GM13976 (cell line): ENCODE data around the gene IDE.
"Not testable (repeated sequence)": the region's sequence is repeated elsewhere in the genome, so short reads cannot be mapped to it uniquely, and the experiment has no call there.

Experiments used
- DNase-seq: peaks from one replicate; pipeline ENCODE4 v3.0.0; 2012; ENCODE audit warnings: low spot score
- in situ Hi-C: fragments of 300-500 bp; cut with MboI; formaldehyde crosslinking; loops from one replicate; pipeline ENCODE4 v1.12.0; 2022; ENCODE audit warnings: low sequenced_read_pairs, mixed read lengths, inconsistent platforms; ENCODE audit not compliant: unreplicated experiment
- TF ChIP-seq, protein P1 (sequence below): IDR thresholded peaks from 2 replicates; pipeline ENCODE4 v1.5.1; 2012; ENCODE audit warnings: borderline replicate concordance, mild to moderate bottlenecking; ENCODE audit not compliant: insufficient read depth; ENCODE audit errors: extremely low read depth, missing control alignments, control extremely low read depth

IDE gene

DNA sequence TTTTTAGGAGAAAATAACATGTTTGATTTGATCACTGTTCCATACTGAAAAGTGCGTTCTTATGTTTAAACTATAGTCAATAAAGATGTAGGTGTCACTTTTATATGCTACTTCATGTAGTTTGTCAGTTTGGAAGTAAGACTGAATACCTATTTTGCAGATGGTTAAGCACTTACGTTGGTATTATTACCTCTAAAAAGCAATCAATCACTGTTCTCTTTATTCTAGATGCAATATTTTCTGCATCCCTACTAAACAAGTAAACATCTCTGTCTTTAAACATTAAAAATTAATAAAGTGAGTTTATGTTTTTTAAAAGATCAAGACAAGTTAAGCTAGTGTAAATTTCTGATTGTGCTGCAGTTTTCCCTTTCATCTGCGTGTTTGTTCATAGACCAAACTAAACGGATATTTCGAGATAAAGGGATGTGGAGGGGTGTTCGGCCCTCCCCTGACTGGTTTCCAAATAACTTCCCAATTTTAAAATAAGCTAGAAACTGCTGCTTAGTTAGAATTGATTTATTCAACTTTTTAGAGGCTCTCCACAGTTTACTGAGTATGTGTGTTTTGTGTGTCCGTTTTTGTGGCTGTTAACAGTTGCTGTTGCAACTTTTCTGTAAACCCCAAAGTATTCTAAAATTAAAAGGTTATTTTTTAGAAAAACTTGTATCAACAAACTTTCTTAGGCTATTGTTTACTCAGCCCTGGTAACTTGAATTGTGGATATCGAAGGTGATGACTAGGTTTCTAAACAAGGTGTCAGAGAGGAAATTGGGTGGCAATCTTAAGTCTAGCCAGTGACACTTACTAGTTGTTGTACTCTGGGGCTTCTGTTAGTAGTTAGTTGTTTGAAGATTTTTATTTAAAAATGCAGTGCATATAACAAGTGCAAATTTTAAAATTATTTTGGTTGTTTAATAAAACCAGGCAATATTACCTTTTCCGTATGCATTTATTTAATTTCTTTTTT lies 20.0 kb upstream of the IDE start:
- no peak for DNase-seq
- TF ChIP-seq, protein P1, sequence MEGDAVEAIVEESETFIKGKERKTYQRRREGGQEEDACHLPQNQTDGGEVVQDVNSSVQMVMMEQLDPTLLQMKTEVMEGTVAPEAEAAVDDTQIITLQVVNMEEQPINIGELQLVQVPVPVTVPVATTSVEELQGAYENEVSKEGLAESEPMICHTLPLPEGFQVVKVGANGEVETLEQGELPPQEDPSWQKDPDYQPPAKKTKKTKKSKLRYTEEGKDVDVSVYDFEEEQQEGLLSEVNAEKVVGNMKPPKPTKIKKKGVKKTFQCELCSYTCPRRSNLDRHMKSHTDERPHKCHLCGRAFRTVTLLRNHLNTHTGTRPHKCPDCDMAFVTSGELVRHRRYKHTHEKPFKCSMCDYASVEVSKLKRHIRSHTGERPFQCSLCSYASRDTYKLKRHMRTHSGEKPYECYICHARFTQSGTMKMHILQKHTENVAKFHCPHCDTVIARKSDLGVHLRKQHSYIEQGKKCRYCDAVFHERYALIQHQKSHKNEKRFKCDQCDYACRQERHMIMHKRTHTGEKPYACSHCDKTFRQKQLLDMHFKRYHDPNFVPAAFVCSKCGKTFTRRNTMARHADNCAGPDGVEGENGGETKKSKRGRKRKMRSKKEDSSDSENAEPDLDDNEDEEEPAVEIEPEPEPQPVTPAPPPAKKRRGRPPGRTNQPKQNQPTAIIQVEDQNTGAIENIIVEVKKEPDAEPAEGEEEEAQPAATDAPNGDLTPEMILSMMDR, result no peak
- in situ Hi-C loops, result no loop called here

DNA sequence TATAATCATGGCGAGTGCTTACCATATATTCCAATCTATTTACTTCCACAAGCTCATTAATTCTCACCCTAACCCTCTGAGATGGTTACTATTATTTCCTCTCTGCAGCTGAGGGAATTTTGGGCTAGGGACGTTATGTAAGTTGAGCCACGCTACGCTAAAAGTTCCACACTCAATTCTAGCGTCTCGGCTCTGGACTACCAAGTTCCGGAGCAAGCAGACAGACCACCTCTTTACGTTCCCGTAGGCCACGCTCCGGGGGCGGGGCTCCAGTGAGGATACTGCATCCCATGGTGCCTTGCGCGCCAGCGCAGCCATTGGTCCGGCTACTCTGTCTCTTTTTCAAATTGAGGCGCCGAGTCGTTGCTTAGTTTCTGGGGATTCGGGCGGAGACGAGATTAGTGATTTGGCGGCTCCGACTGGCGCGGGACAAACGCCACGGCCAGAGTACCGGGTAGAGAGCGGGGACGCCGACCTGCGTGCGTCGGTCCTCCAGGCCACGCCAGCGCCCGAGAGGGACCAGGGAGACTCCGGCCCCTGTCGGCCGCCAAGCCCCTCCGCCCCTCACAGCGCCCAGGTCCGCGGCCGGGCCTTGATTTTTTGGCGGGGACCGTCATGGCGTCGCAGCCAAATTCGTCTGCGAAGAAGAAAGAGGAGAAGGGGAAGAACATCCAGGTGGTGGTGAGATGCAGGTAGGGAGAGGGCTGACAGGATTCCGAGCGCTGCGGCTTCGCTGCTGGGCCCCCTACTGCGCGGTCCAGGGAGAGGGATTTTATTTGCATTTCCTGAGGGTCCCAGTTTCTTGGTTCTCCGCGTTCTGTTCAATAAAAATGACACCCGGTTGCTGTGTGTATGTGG lies 19.1 kb upstream of the IDE start, which contains the start of gene KIF11:
Gene KIF11 (plus strand): TSS at position 370 of the 858 bp plus-strand sequence. CDS start 246 bp downstream, at position 616.
- DNase-seq, result peak; percentile 93
- TF ChIP-seq, protein P1, result no peak
- in situ Hi-C loops, result no loop called here

DNA sequence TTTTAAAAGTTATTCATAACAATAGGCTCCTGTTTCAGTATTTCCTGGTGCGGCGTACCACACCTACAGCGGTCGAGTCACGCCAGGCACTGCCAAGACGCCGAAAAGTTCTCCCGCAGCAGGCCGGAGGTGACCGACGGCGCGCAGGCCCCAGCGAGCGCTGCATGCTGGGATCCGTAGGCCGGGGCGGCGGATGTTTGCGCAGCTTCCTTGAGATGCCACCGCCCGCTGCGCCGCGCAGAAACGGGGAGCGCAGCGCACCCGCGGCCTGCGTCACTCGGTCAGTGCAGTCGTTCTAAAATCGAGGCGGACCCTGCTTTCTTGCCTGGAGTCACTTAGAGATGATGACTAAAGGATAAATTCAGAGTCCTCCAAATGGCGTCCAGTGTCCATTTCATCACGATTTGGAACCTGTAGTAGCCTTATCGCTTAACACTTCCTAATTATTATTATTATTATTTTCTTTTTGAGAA lies 17.7 kb upstream of the IDE start:
- in situ Hi-C loops, result no loop called here
- TF ChIP-seq, protein P1, result no peak
- peak; percentile 89 for DNase-seq

DNA sequence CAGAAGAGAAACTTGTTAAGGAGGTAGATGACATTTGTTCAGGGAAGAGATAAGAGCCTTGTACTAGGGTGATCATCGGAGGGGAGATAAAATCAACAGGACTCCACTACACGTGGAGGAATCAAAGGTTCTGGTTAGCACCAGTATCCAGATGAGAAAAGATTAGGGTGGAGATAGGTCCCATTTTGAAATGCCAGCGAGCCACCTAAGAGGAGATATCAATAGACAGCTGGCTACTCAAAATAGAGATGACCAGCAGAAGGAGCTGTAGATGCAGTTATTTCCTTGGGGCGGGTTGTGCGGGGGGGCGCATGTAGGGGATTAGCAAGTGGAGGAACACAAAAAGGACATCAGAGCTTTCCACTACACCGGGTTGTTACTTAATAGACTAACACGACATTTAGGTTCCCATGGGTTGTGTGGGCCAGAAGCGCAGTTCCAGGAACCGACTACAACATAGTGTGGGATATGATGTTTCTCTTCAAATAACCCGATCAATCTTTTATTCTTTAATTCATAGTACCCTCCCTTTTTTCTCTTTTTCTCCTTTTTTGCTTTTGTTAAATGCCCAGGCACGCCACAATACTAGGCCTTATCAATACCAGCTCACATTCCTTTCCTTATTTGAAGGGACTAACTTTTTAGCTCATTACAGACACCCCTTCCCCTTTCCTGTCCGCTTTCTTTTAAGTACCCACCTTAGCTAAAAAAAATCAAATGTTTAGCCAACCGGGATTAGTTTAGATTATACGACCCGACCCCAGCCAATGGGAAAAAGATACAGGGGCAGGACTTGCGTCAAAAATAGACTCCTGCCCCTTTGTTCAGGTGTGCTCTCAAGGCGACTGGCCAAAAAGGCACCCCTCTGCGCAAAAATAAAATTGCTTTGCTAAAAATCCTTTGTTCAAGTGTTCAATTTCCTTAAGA lies 17.0 kb upstream of the IDE start:
- in situ Hi-C loops, result no loop called here
- peak; percentile 64 for DNase-seq

DNA sequence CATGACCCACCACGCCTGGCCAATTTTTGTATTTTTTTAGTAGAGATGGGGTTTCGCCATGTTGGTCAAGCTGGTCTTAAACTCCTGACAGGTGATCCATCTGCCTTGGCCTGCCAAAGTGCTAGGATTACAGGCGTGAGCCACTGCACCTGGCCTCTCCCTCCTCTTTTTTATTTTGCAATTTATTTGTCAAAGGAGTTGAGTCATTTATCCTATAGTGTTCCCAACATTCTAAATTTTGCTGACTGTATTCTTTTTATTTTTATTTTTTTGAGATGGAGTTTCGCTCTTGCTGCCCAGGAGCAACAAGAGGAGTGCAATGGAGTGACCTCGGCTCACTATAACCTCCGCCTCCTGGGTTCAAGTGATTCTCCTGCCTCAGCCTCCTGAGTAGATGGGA lies 8.5 kb upstream of the IDE start:
- in situ Hi-C loops, DNase-seq: not testable (repeated sequence)

More for the DNA sequence above, 17.0 kb upstream of the IDE start:
- TF ChIP-seq, protein P1, result peak; percentile 31

DNA sequence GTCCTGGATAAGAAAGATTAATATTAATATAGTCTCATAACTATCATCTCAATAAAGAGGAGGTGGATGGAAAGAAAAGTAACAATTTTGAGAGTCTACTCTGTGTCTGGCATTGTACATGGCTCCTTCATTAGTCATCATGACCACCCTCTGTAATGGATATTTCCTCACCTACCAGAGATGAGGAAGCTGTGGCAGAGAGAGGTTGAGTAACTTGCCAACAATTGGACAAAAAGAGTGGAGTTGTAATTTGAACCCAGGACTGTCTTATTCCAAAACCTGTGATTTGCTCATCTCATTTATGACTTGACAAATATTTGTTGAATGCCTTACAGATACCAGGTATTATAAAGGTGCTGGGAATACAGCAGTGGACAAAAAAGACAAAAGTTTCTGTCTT lies 2.1 kb upstream of the IDE start:
- no peak for DNase-seq
- TF ChIP-seq, protein P1, result no peak
- in situ Hi-C loops, result loop anchor here (10.0 kb wide), 1 partner anchor 61 kb away; no protein-coding TSS in a partner anchor
